ENCODE measurements around the gene KRT85.

Gene KRT85

GRCh38 chr12:52313461-52313860, 53.8 kb downstream of the KRT85 start:
- no peak for TF ChIP-seq CTCF (IDR thresholded peaks at IDR 0.05)
- no peak for TF ChIP-seq ZFX (IDR thresholded peaks at IDR 0.05; ENCODE audit: borderline replicate concordance)
- H3K27ac ChIP-seq: no peak overlapping the region

- TF ChIP-seq ZFX (IDR thresholded peaks at IDR 0.05; ENCODE audit: borderline replicate concordance): no peak
- no peak for TF ChIP-seq CTCF (IDR thresholded peaks at IDR 0.05)
- H3K27ac ChIP-seq: no peak overlapping the region
Measured at GRCh38 chr12:52312086-52312485, 55.2 kb downstream of the KRT85 start.

DNA sequence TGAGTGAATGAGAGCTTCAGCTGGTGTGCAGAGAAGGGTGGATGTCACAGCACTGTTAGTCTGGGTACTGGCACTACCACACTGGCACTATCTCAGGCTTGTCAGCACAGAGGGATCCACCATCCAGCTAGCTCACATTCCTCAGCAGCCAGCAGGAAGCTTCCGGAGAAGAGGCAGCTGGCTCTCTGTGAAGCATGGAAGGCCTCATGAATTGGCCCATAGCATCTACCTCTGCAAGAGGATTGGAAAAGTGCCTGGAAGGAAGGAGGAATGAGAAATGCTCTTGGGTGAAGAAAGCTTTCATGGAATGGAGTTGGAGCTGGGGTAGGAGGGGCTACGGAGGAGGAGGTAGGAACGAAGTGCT, 56.0 kb downstream of the KRT85 start:
- TF ChIP-seq CTCF (IDR thresholded peaks at IDR 0.05) (no peak), ZFX (IDR thresholded peaks at IDR 0.05; ENCODE audit: borderline replicate concordance) (no peak)
- no peak overlapping the region for H3K27ac ChIP-seq

- no peak for TF ChIP-seq ZFX (IDR thresholded peaks at IDR 0.05; ENCODE audit: borderline replicate concordance)
- no peak for TF ChIP-seq CTCF (IDR thresholded peaks at IDR 0.05)
Measured at GRCh38 chr12:52310622-52311284, 56.5 kb downstream of the KRT85 start.

More at GRCh38 chr12:52310622-52311284, 56.5 kb downstream of the KRT85 start:
- H3K27ac ChIP-seq: no peak overlapping the region

All from 22Rv1 (cell line).